HG03066 (cell line): ENCODE measurements around the gene UNC13C.

Source experiments
- ATAC-seq: cut with Tn5 transposase; IDR thresholded peaks from one replicate; pipeline ENCODE4 v1.9.1; 2021; ENCODE audit warnings: low read depth; ENCODE audit not compliant: unreplicated experiment

Gene UNC13C

GRCh38 chr15:54608876-54609835, 630.9 kb downstream of the UNC13C start:
- no peak for ATAC-seq

- ATAC-seq, result no peak
These were observed 639.9 kb downstream of the UNC13C start for GRCh38 chr15:54618120-54618519.

DNA sequence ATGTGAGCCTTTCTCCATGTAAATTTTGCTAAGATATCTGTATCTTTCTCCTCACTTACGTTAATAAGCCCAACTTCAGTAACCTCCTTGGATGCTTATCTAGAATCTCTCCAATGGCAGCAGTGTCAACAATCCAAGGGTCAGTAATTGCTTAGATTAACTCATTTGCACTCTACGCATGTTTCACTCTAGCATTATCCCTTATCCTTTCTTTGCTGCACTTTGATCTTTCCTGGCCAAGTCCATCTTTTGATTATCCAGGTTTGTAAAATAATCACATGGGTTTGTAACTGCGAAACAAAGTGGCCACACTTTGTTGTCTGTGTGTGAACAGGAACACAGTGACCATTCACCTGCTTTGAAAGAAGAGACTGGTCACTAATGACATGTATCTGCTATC, 640.9 kb downstream of the UNC13C start:
- ATAC-seq, result no peak

- ATAC-seq, result no peak
These were observed 642.7 kb downstream of the UNC13C start for GRCh38 chr15:54620916-54621315.

DNA sequence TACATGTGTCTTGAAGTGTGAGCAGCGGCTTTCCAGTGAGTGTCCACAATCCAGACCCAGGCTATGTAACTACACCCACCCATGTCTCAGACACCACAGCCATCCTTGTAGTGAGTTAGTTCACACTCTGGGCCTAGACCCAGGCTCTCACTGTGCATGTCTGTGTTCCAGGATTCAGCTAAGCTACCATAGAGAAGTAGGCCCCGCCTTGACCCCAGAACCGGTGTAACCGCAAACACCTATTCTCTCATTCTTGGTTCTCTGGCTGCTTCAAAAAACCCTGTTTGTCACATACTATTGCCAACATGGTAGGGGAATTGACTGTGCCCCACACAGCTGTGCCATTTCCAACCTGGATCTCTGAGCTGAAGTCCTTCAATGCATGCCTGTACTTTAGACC, 657.9 kb downstream of the UNC13C start:
- no peak for ATAC-seq

GRCh38 chr15:54638666-54639065, 660.4 kb downstream of the UNC13C start:
- ATAC-seq, result no peak

DNA sequence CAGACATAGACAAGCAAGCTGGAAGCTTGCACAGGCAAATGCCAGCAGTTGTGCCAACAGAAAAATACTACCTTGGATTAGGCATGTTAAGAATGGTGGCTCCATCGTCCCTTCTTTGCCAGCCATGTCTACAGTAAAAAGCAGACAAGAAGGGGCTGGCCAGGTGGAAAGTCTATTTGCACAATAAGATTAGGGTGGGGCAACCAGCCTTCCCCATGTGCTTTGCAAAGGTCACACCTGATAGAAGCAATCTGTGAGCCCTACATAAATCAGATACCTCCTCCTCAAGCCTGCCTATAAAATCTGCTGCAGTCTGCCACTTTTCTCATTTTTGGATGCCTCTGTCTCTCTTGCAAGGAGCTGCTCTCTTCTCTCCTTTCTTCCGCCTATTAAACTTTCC, 662.6 kb downstream of the UNC13C start:
- ATAC-seq, result no peak

DNA sequence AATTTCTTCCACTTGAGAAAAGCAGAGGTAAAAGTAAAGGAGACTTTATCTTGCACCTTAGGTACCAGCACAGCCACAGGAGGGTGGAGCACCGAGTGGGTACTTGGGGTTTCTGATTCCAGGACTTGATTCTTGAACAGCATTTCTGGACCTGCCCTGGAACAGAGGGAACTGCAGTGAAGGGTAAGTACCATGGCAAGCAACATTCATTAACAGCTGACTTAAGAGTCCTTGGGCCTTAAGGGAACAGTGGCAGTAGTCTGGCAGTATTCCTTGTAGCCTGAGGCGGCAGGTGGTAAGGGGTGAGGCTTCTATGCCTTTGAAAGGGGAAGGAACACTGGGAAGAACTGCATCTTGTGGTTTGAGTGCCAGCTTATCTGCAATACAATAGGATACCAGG, 666.6 kb downstream of the UNC13C start:
- no peak for ATAC-seq

DNA sequence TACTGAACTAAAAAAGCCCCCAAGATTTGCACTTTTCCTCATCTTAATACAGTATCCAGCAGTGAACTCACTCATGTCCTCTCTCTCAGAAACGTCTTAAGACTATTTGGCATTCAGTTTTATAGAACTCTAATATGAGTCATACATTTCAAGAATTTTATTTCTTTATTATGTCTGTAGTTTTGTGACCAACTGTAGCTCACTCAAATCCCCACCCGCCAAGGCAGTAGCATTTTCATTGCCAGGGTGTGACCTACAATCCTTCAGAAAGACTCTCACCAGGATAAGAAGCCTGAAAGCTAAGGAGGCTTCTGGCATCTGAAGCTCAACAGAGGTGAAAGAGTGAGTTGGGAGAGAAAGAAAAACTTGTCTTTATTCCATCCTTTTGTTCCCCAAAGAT, 681.4 kb downstream of the UNC13C start:
- ATAC-seq, result no peak

GRCh38 chr15:54660356-54660755, 682.1 kb downstream of the UNC13C start:
- no peak for ATAC-seq

DNA sequence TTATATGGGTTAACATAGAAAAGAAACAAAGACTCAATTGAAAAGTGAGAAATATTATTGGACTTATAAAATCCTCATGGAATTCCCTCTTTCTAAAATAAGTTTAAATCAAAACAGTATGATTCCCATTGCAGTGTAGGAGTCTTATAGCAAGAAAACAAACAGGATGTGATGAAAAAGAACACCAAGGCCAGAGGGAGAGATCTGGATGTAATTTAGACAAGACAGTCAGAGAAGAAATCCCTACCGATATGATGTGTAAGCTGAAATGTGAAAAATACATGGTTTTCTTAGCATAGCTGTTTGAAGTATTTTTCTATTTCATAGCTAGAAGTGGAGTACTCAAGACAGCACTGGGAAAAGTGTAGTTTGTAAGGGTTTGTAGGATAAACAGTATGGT, 697.0 kb downstream of the UNC13C start:
- no peak for ATAC-seq

DNA sequence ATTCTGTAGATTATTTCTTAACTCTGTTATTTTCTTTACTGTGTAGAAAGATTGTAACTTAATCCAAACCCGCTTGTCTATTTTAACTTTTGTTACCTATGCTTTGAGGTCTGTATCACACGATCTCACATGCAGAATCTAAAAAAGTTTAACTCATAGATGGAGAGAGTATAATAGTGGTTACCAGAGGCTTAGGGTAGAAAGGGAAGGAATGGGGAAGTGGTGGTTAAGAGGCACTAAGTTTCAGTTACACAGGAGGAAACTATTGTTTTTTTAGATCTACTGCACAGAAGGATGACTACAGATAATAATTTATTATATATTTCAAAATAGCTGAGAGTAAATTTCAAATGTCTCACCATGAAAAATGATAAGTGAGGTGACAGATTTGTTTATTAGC, 703.3 kb downstream of the UNC13C start:
- ATAC-seq, result no peak
